KMS-11 (cell line): ENCODE data around the gene NMRAL1.

ENCODE experiments used
- H2AFZ ChIP-seq: fragments of 200-600 bp; sonication (generic); 2 replicates; pipeline ENCODE4 v1.6.1; 2016; ENCODE audit warnings: antibody characterized with exemption, mixed run types, low read depth
- H3K27ac ChIP-seq: fragments of 200-600 bp; sonication (generic); 2 replicates; pipeline ENCODE4 v1.6.1; 2016; ENCODE audit warnings: mild to moderate bottlenecking, mixed run types
- H3K27me3 ChIP-seq: fragments of 200-600 bp; sonication (generic); 2 replicates; pipeline ENCODE4 v1.6.1; 2017; ENCODE audit warnings: mild to moderate bottlenecking, low read depth, mixed run types, moderate library complexity; ENCODE audit not compliant: insufficient read depth
- H3K36me3 ChIP-seq: fragments of 200-600 bp; sonication (generic); 2 replicates; pipeline ENCODE4 v1.6.1; 2017; ENCODE audit warnings: mild to moderate bottlenecking, mixed run types; ENCODE audit not compliant: insufficient read depth
- H3K4me1 ChIP-seq: fragments of 200-600 bp; sonication (generic); 2 replicates; pipeline ENCODE4 v1.6.1; 2016; ENCODE audit warnings: mild to moderate bottlenecking, low read depth, mixed run types; ENCODE audit not compliant: poor library complexity, severe bottlenecking
- H3K4me2 ChIP-seq: fragments of 200-600 bp; sonication (generic); 2 replicates; pipeline ENCODE4 v1.7.0; 2016; ENCODE audit warnings: mild to moderate bottlenecking, mixed run types
- H3K4me3 ChIP-seq: fragments of 200-600 bp; sonication (generic); IDR thresholded peaks from 2 replicates; pipeline ENCODE4 v1.6.1; 2017; ENCODE audit warnings: low read depth, low read length, mixed read lengths; ENCODE audit not compliant: insufficient read depth
- H3K79me2 ChIP-seq: fragments of 200-600 bp; sonication (generic); 2 replicates; pipeline ENCODE4 v1.6.1; 2016; ENCODE audit warnings: low read depth, mixed run types; ENCODE audit not compliant: insufficient read depth
- H3K9ac ChIP-seq: fragments of 200-600 bp; sonication (generic); 2 replicates; pipeline ENCODE4 v1.6.1; 2016; ENCODE audit warnings: mild to moderate bottlenecking, mixed run types
- H4K20me1 ChIP-seq: fragments of 200-600 bp; sonication (generic); 2 replicates; pipeline ENCODE4 v1.6.1; 2016; ENCODE audit warnings: mild to moderate bottlenecking, mixed run types; ENCODE audit not compliant: insufficient read depth
- CTCF ChIP-seq: fragments of 200-600 bp; sonication (generic); conservative IDR thresholded peaks from 2 replicates; pipeline ENCODE4 v1.6.1; 2017; ENCODE audit warnings: low read depth, mild to moderate bottlenecking, antibody characterized with exemption, low read length, moderate library complexity, mixed read lengths

The NMRAL1 gene

DNA sequence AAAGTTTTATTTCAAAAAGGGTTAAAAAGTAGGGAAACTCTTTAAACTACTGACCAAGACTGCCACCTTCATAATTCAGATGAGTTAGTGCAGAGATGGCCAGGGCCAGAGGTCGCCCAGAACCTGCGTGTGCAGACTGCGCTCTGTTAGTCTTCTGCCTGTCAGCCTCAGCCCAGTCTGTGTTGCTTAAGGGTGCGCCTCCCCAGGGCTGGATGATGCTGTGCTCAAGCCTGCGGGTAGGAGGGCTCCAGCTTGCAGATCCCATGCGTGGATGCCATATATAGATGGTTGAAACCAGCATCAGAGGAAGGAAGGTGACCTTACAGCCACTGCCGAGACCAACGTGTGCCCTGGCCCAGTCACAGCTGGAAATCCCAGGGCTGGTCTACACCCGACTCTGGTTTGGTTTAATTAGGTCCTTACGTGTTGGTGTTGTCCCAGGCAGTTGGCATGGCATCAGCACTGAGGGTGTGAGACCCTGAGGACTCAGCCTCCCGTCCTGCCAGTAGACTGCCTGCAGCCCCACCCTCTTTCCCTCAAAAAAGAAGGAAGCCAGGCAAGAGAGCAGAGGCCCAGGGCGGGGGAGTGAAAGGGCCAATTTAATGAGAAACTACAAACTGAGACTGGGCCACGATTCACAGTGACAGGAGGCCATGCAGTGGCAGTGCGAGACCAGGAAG lies 36.5 kb upstream of the NMRAL1 start:
- no peak overlapping the region for H3K9ac ChIP-seq
- H3K4me3 ChIP-seq = no peak overlapping the region
- H3K27ac ChIP-seq = no peak overlapping the region
- no peaks in the 10 kb centered on the region for H4K20me1 ChIP-seq
- no peak for TF ChIP-seq CTCF
- H3K4me2 ChIP-seq = no peak overlapping the region
- H3K36me3 ChIP-seq = no peaks in the 10 kb centered on the region
- no peaks in the 10 kb centered on the region for H3K27me3 ChIP-seq
- peaks cover 18% of the 10 kb centered on the region for H3K4me1 ChIP-seq
- H2AFZ ChIP-seq = no peak overlapping the region
- peaks cover 3% of the 10 kb centered on the region; the same call in 1 of the 2 replicates for H3K79me2 ChIP-seq

DNA sequence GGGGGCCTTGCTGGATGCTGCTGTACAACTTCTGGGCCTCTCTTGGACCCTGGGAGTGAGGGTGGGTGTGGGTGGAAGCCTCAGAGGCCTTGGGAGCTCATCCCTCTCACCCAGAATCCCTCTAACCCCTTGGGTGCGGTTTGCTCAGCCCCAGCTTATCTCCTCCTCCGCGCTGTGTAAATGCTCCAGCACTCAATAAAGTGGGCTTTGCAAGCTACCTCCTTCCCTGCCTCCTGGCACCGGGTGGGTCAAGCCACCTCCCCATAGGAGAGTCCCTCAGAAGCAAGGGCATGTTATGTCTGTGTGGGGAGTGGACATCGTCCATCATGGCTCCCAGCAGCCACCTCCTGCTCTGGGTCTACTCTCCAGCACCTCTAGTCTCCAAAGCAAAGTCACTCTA lies 35.7 kb upstream of the NMRAL1 start:
- H3K9ac ChIP-seq = no peak overlapping the region
- no peaks in the 10 kb centered on the region for H3K36me3 ChIP-seq
- TF ChIP-seq CTCF = no peak
- H3K4me2 ChIP-seq = no peak overlapping the region
- no peak overlapping the region for H3K27ac ChIP-seq
- no peaks in the 10 kb centered on the region; the same call in 1 of the 2 replicates for H3K79me2 ChIP-seq
- peaks cover 10% of the 10 kb centered on the region for H3K4me1 ChIP-seq
- no peaks in the 10 kb centered on the region for H3K27me3 ChIP-seq
- H4K20me1 ChIP-seq = no peaks in the 10 kb centered on the region
- no peak overlapping the region for H3K4me3 ChIP-seq
- H2AFZ ChIP-seq = no peak overlapping the region

- no peaks in the 10 kb centered on the region for H4K20me1 ChIP-seq
- H3K36me3 ChIP-seq = no peaks in the 10 kb centered on the region
- no peak for TF ChIP-seq CTCF
- no peak overlapping the region for H2AFZ ChIP-seq
- no peak overlapping the region for H3K9ac ChIP-seq
- H3K4me1 ChIP-seq = peaks cover 3% of the 10 kb centered on the region
- no peak overlapping the region for H3K27ac ChIP-seq
- H3K4me2 ChIP-seq = no peak overlapping the region
- no peaks in the 10 kb centered on the region for H3K27me3 ChIP-seq
- H3K4me3 ChIP-seq = no peak overlapping the region
- no peaks in the 10 kb centered on the region; the same call in 1 of the 2 replicates for H3K79me2 ChIP-seq
Measured at GRCh38 chr16:4509420-4509819, 35.0 kb upstream of the NMRAL1 start.

GRCh38 chr16:4508806-4509205 lies 34.4 kb upstream of the NMRAL1 start:
- no peak overlapping the region for H2AFZ ChIP-seq
- TF ChIP-seq CTCF = no peak
- no peak overlapping the region for H3K4me3 ChIP-seq
- no peaks in the 10 kb centered on the region for H4K20me1 ChIP-seq
- H3K27ac ChIP-seq = no peak overlapping the region
- H3K27me3 ChIP-seq = no peaks in the 10 kb centered on the region
- no peaks in the 10 kb centered on the region for H3K36me3 ChIP-seq
- no peaks in the 10 kb centered on the region; the same call in 1 of the 2 replicates for H3K79me2 ChIP-seq
- no peak overlapping the region for H3K4me2 ChIP-seq
- H3K4me1 ChIP-seq = no peaks in the 10 kb centered on the region
- H3K9ac ChIP-seq = no peak overlapping the region
